CD4-positive, alpha-beta T cell (primary cell): Measurements from ENCODE around the gene BICC1. TPM values are rescaled to one million over a fixed set of nuclear protein-coding genes. Genes with fewer than 3 reads are reported as not detected.

Experiments
- ATAC-seq: fragments of 200-7000 bp; cut with Tn5 transposase; one replicate; pipeline ENCODE4 v1.10.0; 2022; ENCODE audit warnings: mild to moderate bottlenecking; ENCODE audit not compliant: poor library complexity
- CTCF ChIA-PET: fragments of 350-600 bp; sonication (Branson Sonifier 250); formaldehyde crosslinking; loops from one replicate; lab custom pipeline; 2021; ENCODE audit warnings: antibody characterized with exemption, inconsistent platforms; lab: Charles Lee
- POLR2A ChIA-PET: fragments of 350-600 bp; sonication (Branson Sonifier 250); formaldehyde crosslinking; loops from one replicate; lab custom pipeline; 2021; ENCODE audit warnings: antibody characterized with exemption, inconsistent platforms; lab: Charles Lee
- DNase-seq, 14 experiments: peaks; one replicate each; pipeline ENCODE4 v3.0.0-alpha.2; 2013 to 2020; ENCODE audit warnings: mixed read lengths in 2 of 14
- H3K27ac ChIP-seq, 2 donors: one replicate each; pipeline versions ENCODE4 v1.5.1 to v1.7.0; 2013; ENCODE audit warnings: low read length in 2 of 2, low read depth in 1 of 2, mild to moderate bottlenecking in 1 of 2
- H3K27me3 ChIP-seq, 2 experiments: 1 replicate in 1 of 2; 2 replicates in 1 of 2; pipeline versions ENCODE4 v1.6.1 to v1.7.0; 2013; ENCODE audit warnings: low read length in 2 of 2, control low read depth in 1 of 2, mild to moderate bottlenecking in 1 of 2, moderate library complexity in 1 of 2; ENCODE audit not compliant: insufficient read depth in 2 of 2, control insufficient read depth in 1 of 2
- H3K36me3 ChIP-seq: one replicate; pipeline ENCODE4 v1.6.1; 2013; ENCODE audit warnings: low read length, control low read depth; ENCODE audit not compliant: insufficient read depth
- H3K4me1 ChIP-seq: one replicate; pipeline ENCODE4 v1.6.1; 2013; ENCODE audit warnings: low read length, control low read depth; ENCODE audit not compliant: insufficient read depth
- H3K4me3 ChIP-seq: one replicate; pipeline ENCODE4 v1.5.1; 2013; ENCODE audit warnings: mild to moderate bottlenecking, low read length, moderate library complexity
- H3K9me3 ChIP-seq, 2 experiments: 1 replicate in 1 of 2; 2 replicates in 1 of 2; pipeline versions ENCODE4 v1.6.1 to v1.7.0; 2013; ENCODE audit warnings: low read length in 2 of 2, mild to moderate bottlenecking in 2 of 2, control low read depth in 1 of 2, moderate library complexity in 1 of 2; ENCODE audit not compliant: control insufficient read depth in 1 of 2, insufficient read depth in 1 of 2
- H3K27ac Mint-ChIP-seq: one replicate; pipeline ENCODE4 v1.8.0; 2020; ENCODE audit warnings: mixed read lengths
- H3K27me3 Mint-ChIP-seq: one replicate; pipeline ENCODE4 v1.8.0; 2021; ENCODE audit warnings: mixed read lengths
- H3K36me3 Mint-ChIP-seq: one replicate; pipeline ENCODE4 v1.8.0; 2021; ENCODE audit warnings: low read depth, mixed read lengths
- H3K4me1 Mint-ChIP-seq: one replicate; pipeline ENCODE4 v1.8.0; 2021; ENCODE audit warnings: low read depth, mixed read lengths
- H3K4me3 Mint-ChIP-seq: one replicate; pipeline ENCODE4 v1.8.0; 2020; ENCODE audit warnings: mild to moderate bottlenecking, mixed read lengths
- H3K9me3 Mint-ChIP-seq: one replicate; pipeline ENCODE4 v1.8.0; 2020; ENCODE audit warnings: mixed read lengths
- intact Hi-C, 2 experiments: fragments of 100-400 bp; cut with DNase I in 1 of 2; cut with micrococcal nuclease in 1 of 2; formaldehyde crosslinking; loops; one replicate each; pipeline versions ENCODE4 v1.15.1 to v1.9.0; 2023 to 2025; cut with DNase I, micrococcal nuclease
- total RNA-seq, 174 experiments: library from RNA in 2 of 174; stranded (reverse) in 2 of 174; gene quantifications; one replicate each; pipeline ENCODE4 v1.2.3 and lab custom pipeline; 2021 to 2026
- TF ChIP-seq, protein P1 (sequence below): fragments of 200-600 bp; IDR thresholded peaks from one replicate; pipeline ENCODE4 v1.8.0; 2022; ENCODE audit warnings: antibody characterized with exemption, mild to moderate bottlenecking

The BICC1 gene
- total RNA-seq, 2 experiments from 2014 or later, result not detected

DNA sequence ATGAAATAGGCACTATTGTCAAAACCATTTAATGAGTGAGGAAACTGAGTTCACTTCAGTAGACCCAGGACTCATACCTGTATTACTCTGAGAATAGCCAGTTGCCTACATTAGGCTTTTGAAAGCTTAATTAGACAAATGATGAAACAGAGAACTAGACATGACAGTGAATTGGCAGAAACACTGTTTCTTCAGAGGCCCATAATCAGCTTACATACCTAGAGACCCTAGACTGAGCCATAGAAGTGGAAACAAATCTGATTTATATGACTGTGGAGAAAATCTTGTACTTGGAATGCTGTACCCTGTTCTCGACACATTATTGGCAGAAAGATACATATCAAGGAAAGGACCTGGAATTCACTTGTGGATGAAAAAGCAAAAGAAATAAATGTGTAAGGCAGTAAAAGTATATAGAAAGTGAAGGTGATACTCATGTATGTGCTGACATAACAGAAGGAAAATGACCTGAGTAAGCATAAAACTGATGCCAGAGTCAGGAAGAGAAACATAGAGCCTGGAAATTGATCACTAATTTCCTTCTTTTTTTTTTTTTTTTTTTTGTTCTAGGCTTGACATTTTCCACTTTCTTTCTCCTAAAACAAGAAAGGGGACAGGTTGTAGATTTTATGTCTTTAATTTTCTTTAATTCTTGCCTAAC lies 251.5 kb downstream of the BICC1 start:
- POLR2A ChIA-PET, result no interaction called here
- CTCF ChIA-PET, result no interaction called here

DNA sequence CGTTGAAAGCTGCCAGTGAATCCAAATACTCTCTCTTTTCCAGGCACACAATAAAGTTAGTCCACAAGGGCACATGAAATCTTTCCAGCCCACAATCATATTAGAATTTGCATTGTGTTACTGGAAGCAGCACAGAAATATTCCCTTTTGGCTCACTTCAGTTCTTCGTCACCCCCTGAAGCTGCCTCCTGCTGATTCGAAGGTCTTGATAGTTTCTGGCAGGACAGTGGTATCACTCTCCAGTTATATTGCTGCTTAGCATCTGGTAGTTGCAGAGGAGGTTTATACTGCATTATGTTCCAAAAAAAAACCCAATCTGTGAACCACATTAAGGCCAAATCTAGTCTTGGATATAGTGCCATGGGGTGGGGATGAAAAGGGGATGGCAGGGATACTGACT lies 253.2 kb downstream of the BICC1 start:
- Mint-ChIP-seq H3K4me1 (no peaks in the 10 kb centered on the region), H3K27me3 (no peaks in the 10 kb centered on the region), H3K27ac (no peak overlapping the region), H3K36me3 (no peaks in the 10 kb centered on the region), H3K9me3 (peaks cover 2% of the 10 kb centered on the region), H3K4me3 (no peak overlapping the region)
- Histone ChIP-seq H3K36me3 (no peaks in the 10 kb centered on the region), H3K4me3 (no peak overlapping the region), H3K4me1 (no peaks in the 10 kb centered on the region), H3K27ac (no peak overlapping the region), H3K9me3 (peaks cover 0 to 4% of the 10 kb centered on the region in 2 experiments), H3K27me3 (no peaks in the 10 kb centered on the region)
- ChIA-PET POLR2A (no interaction called here), CTCF (no interaction called here)
- no peak for ATAC-seq
- no peak for DNase-seq
- TF ChIP-seq, protein P1, sequence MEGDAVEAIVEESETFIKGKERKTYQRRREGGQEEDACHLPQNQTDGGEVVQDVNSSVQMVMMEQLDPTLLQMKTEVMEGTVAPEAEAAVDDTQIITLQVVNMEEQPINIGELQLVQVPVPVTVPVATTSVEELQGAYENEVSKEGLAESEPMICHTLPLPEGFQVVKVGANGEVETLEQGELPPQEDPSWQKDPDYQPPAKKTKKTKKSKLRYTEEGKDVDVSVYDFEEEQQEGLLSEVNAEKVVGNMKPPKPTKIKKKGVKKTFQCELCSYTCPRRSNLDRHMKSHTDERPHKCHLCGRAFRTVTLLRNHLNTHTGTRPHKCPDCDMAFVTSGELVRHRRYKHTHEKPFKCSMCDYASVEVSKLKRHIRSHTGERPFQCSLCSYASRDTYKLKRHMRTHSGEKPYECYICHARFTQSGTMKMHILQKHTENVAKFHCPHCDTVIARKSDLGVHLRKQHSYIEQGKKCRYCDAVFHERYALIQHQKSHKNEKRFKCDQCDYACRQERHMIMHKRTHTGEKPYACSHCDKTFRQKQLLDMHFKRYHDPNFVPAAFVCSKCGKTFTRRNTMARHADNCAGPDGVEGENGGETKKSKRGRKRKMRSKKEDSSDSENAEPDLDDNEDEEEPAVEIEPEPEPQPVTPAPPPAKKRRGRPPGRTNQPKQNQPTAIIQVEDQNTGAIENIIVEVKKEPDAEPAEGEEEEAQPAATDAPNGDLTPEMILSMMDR, result no peak
- intact Hi-C loops, result no loop called here

More for the DNA sequence above, 251.5 kb downstream of the BICC1 start:
- no peaks in the 10 kb centered on the region for H3K4me1 ChIP-seq
- H3K27ac ChIP-seq, result no peak overlapping the region
- Mint-ChIP-seq H3K27me3 (no peaks in the 10 kb centered on the region), H3K36me3 (no peaks in the 10 kb centered on the region), H3K4me3 (no peak overlapping the region), H3K9me3 (peaks cover 2% of the 10 kb centered on the region), H3K4me1 (no peaks in the 10 kb centered on the region), H3K27ac (no peak overlapping the region)
- H3K4me3 ChIP-seq, result no peak overlapping the region
- ATAC-seq (no peak), DNase-seq (no peak)
- no peaks in the 10 kb centered on the region for H3K27me3 ChIP-seq
- TF ChIP-seq, protein P1, result no peak
- H3K9me3 ChIP-seq, result peaks cover 0 to 4% of the 10 kb centered on the region in 2 experiments
- H3K36me3 ChIP-seq, result no peaks in the 10 kb centered on the region
- intact Hi-C loops, result no loop called here

DNA sequence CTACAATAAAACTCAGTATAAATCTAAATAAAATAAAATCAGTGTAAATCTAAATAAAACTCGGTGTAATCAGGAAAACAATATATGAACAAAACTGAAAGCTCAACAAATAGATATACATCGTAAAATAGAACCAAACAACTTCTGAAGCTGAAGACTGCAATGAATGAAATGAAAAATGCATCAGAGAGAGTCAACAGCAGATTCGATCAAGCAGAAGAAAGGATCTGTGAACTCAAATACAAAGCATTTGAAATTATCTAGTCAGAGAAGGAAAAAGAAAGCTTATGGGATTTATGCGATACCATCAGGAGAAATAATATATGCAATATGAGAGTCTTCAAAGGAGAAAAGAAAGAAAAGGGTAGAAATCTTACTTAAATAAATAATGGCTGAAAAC lies 255.0 kb downstream of the BICC1 start:
- no peak for DNase-seq
- ChIA-PET CTCF (no interaction called here), POLR2A (no interaction called here)
- Histone ChIP-seq H3K27ac (no peak overlapping the region), H3K27me3 (no peaks in the 10 kb centered on the region), H3K4me1 (no peaks in the 10 kb centered on the region), H3K36me3 (no peaks in the 10 kb centered on the region), H3K4me3 (no peak overlapping the region), H3K9me3 (peaks cover 0 to 4% of the 10 kb centered on the region in 2 experiments)
- Mint-ChIP-seq H3K27ac (no peak overlapping the region), H3K36me3 (no peaks in the 10 kb centered on the region), H3K4me1 (no peaks in the 10 kb centered on the region), H3K4me3 (no peak overlapping the region), H3K27me3 (no peaks in the 10 kb centered on the region), H3K9me3 (peaks cover 2% of the 10 kb centered on the region)
- TF ChIP-seq, protein P1, result no peak
- intact Hi-C loops, result no loop called here
- no peak for ATAC-seq
